Right lobe of liver (tissue), 6 donors: ENCODE data around the gene SACM1L. TPM values are rescaled to one million over a fixed set of nuclear protein-coding genes. Genes with fewer than 3 reads are reported as not detected.

Source experiments
- ATAC-seq, 4 donors: fragments of 200-7000 bp; cut with Tn5 transposase; one replicate each; pipeline ENCODE4 v1.9.1; 2020; ENCODE audit warnings: mild to moderate bottlenecking in 4 of 4, moderate library complexity in 4 of 4
- DNase-seq, 3 donors: peaks; one replicate each; pipeline ENCODE4 v3.0.0-alpha.2; 2020
- H3K27ac ChIP-seq, 3 donors: fragments of 200-600 bp; one replicate each; pipeline ENCODE4 v1.8.0; 2022
- H3K27me3 ChIP-seq, 2 donors: fragments of 200-600 bp; one replicate each; pipeline ENCODE4 v1.8.0; 2022
- H3K36me3 ChIP-seq, 4 donors: fragments of 200-600 bp; sonication (generic) in 1 of 4; one replicate each; pipeline versions ENCODE4 v1.5.1 to v1.8.0; 2017 to 2022; ENCODE audit warnings: control low read depth in 1 of 4
- H3K4me1 ChIP-seq, 4 donors: fragments of 200-600 bp; sonication (generic) in 1 of 4; one replicate each; pipeline versions ENCODE4 v1.5.1 to v1.8.0; 2017 to 2022; ENCODE audit warnings: control low read depth in 1 of 4
- H3K4me3 ChIP-seq, 3 donors: fragments of 200-600 bp; one replicate each; pipeline ENCODE4 v1.8.0; 2022
- H3K9me3 ChIP-seq, 4 donors: fragments of 200-600 bp; sonication (generic) in 1 of 4; one replicate each; pipeline versions ENCODE4 v1.5.1 to v1.8.0; 2017 to 2022; ENCODE audit warnings: control low read depth in 1 of 4
- POLR2A ChIP-seq: fragments of 450-650 bp; IDR thresholded peaks from one replicate; pipeline ENCODE4 v1.6.1; 2017; ENCODE audit warnings: antibody characterized with exemption, mild to moderate bottlenecking
- WGBS: methylation state at CpG from one replicate; pipeline ENCODE4 v1.1.6; 2018; ENCODE audit warnings: low coverage, low lambda C conversion rate; ENCODE audit not compliant: insufficient coverage; ENCODE audit errors: missing lambda C conversion rate; 5-methylcytosine and 5-hydroxymethylcytosine counted together
- intact Hi-C, 2 donors: fragments of 100-400 bp; cut with DNase I; formaldehyde crosslinking; loops; one replicate each; pipeline versions ENCODE4 v1.11.2 to v1.14.1; 2022
- long read RNA-seq: library from polyadenylated mRNA; unstranded; transcript quantifications from one replicate; pipeline ENCODE4 v2.0.0, GENCODE V29; 2019
- total RNA-seq, 6 experiments: library from RNA; depleted of rRNA in 2 of 6; stranded (reverse); fragments of >200 nt in 2 of 6; fragmentation: NEBNext Ultra II Directional in 3 of 6; extraction: Animal tissue kit (Norgen Biotek cat#: 25700) in 3 of 6; gene quantifications; one replicate each; pipeline versions ENCODE4 v1.1.0 to v1.2.4, GENCODE V29; 2016 to 2023
- TF ChIP-seq, protein P1 (sequence below), 4 donors: fragments of 200-600 bp in 3 of 4; fragments of 450-650 bp in 1 of 4; IDR thresholded peaks; one replicate each; pipeline versions ENCODE4 v1.5.1 to v1.8.0; 2016 to 2022; ENCODE audit warnings: antibody characterized with exemption in 4 of 4, mild to moderate bottlenecking in 2 of 4
- donor health status: DM: no; HTN: yes; CAD: no.
- donor health status: DM: no; HTN: no; CAD: no.
- donor health status: DM: no; HTN: no; CAD: no.
- donor health status: DM: no; HTN: yes; CAD: no.
- donor health status: DM: no; HTN: yes; CAD: no.

The SACM1L gene, protein sequence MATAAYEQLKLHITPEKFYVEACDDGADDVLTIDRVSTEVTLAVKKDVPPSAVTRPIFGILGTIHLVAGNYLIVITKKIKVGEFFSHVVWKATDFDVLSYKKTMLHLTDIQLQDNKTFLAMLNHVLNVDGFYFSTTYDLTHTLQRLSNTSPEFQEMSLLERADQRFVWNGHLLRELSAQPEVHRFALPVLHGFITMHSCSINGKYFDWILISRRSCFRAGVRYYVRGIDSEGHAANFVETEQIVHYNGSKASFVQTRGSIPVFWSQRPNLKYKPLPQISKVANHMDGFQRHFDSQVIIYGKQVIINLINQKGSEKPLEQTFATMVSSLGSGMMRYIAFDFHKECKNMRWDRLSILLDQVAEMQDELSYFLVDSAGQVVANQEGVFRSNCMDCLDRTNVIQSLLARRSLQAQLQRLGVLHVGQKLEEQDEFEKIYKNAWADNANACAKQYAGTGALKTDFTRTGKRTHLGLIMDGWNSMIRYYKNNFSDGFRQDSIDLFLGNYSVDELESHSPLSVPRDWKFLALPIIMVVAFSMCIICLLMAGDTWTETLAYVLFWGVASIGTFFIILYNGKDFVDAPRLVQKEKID
- total RNA-seq = 10 to 100 TPM; 16.8 to 23.9 (median 21.5) TPM
- long read RNA-seq, partial matches to known transcripts = 1 of 6 reads
- long read RNA-seq, other reads (novel, unspliced or antisense) = 0 of 6 reads

DNA sequence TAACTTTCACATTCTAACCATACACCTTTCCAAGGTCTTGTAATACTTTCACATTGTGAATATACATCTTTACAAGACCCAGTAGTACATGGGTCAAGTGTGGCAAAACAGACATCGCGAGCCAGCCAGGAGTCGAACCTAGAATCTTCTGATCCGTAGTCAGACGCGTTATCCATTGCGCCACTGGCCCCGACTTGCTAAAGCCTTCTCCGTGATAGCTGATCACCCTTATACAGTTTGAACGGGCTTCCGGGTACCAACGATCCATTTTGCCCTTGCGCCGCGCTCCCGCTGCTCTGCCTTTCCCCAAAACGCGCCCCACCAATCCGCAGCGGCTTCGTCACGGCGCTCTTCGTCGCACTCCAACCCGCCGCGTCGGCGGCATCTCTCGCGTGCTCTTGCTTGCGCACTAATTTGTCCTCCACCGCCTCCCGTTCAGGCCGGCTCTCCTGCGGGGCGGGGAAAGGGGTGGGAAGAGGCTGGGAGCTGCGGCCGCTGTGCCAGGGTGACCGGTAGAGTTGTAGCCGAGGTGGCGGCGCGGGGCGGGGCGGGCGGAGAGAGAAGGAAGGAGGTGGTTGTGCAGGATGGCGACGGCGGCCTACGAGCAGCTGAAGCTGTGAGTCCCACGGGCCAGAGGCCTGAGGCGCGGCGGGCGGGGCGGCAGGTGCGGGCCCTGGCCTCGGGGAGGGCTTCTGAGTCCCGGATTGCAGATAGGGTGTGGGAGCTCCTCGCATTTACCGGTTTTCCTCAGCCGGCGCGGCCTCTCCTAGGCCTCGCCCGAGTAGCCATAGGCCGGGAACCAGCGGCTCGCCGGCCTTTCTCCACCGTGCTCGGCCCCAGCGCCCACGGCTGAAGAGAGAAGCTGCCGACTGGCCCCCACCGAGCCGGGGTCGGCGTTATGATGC lies at the start of gene SACM1L:
TSS of gene SACM1L (plus strand) at position 515 of the 905 bp plus-strand sequence. CDS start at position 585, 70 bp downstream.
- no peaks in the 10 kb centered on the region for H3K36me3 ChIP-seq
- WGBS = under 1% methylated on average over 42 of the region's 81 CpGs
- H3K27me3 ChIP-seq = no peaks in the 10 kb centered on the region

DNA sequence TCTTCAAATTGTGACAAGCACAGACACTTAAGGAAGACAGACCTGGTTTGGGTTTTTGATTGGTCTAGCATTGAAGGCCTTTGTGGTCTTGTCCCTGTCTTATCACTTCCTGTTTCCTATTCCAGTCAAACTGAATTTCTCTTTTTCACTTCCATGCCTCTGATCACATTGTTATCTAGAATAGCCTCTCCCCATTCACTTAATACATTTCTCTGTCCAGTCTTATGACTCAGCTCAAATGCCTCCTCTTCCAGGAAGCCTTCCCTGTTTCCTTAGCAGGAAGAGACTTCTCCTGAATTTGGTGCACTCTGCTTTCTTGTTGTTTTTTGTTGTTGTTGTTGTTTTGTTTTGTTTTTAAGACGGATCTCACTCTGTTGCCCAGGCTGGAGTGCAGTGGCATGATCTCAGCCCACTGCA lies 49.1 kb upstream of the SACM1L start:
- Histone ChIP-seq H3K36me3 (no peaks in the 10 kb centered on the region), H3K27ac (peak overlapping the region; percentile 68 to 80 (median 78)), H3K4me3 (no peak overlapping the region), H3K9me3 (no peaks in the 10 kb centered on the region), H3K4me1 (peaks cover 0 to 85% (median 42%) of the 10 kb centered on the region in 4 donors), H3K27me3 (no peaks in the 10 kb centered on the region)
- intact Hi-C loops = no loop called here
- peak in 3 of 4 donors; percentile 4 to 39 (median 4) for ATAC-seq
- TF ChIP-seq, protein P1, sequence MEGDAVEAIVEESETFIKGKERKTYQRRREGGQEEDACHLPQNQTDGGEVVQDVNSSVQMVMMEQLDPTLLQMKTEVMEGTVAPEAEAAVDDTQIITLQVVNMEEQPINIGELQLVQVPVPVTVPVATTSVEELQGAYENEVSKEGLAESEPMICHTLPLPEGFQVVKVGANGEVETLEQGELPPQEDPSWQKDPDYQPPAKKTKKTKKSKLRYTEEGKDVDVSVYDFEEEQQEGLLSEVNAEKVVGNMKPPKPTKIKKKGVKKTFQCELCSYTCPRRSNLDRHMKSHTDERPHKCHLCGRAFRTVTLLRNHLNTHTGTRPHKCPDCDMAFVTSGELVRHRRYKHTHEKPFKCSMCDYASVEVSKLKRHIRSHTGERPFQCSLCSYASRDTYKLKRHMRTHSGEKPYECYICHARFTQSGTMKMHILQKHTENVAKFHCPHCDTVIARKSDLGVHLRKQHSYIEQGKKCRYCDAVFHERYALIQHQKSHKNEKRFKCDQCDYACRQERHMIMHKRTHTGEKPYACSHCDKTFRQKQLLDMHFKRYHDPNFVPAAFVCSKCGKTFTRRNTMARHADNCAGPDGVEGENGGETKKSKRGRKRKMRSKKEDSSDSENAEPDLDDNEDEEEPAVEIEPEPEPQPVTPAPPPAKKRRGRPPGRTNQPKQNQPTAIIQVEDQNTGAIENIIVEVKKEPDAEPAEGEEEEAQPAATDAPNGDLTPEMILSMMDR (IDR thresholded peaks at IDR 0.05) = no peak
- TF ChIP-seq POLR2A = no peak
- WGBS = 63% methylated on average over 1 of the region's 1 CpG
- DNase-seq = no peak

More for the DNA sequence above, at the start of gene SACM1L:
- Histone ChIP-seq H3K9me3 (no peaks in the 10 kb centered on the region), H3K27ac (peak within 1 kb of the TSS; percentile 71 to 87 (median 81)), H3K4me3 (peak within 1 kb of the TSS; percentile 87 to 95 (median 89)), H3K4me1 (peaks cover 0 to 23% (median 5%) of the 10 kb centered on the region in 4 donors)
- peak; percentile 87 for TF ChIP-seq POLR2A
- TF ChIP-seq, protein P1 (IDR thresholded peaks at IDR 0.05) = no peak
- DNase-seq = peak; percentile 99
- peak; percentile 93 to 97 (median 95) for ATAC-seq
- intact Hi-C loops = no loop called here

DNA sequence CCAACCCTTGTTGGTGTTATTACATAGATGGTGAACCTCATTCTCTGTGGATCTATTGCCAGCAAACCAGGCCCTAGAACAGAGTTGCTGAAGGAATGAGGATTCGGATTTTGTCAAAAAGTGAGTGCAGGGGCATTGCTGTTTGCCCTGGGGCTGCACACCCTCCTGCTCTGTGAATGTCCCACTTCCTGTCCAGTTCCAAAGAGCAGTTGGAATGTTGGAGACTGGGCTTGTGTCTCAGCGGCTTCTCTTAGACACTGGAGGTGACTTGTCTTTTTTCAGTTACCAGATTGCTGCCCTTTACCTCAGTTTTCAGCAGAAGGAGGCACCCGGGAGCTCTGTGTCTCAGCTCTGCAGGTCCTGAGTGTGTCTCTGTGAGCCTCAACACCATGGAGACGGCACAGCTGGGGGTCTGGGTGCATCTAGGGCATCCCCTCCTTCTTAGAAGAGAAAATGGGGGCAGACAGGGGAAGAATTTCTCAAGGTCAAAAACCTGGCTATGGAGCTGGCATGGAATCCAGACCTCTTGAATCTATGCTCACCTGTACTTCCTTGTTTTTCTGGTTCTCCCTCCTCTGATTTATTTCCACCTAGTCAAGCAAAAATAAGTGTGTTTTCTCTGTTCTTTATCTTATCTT lies 48.4 kb upstream of the SACM1L start:
- Histone ChIP-seq H3K27ac (peak overlapping the region; percentile 68 to 80 (median 78)), H3K36me3 (no peaks in the 10 kb centered on the region), H3K9me3 (no peaks in the 10 kb centered on the region), H3K4me1 (peaks cover 0 to 90% (median 43%) of the 10 kb centered on the region in 4 donors), H3K4me3 (no peak overlapping the region), H3K27me3 (no peaks in the 10 kb centered on the region)
- ATAC-seq (no peak), DNase-seq (no peak)
- intact Hi-C loops = no loop called here
- WGBS = 47% methylated on average over 2 of the region's 4 CpGs
- TF ChIP-seq, protein P1 (IDR thresholded peaks at IDR 0.05) = no peak

DNA sequence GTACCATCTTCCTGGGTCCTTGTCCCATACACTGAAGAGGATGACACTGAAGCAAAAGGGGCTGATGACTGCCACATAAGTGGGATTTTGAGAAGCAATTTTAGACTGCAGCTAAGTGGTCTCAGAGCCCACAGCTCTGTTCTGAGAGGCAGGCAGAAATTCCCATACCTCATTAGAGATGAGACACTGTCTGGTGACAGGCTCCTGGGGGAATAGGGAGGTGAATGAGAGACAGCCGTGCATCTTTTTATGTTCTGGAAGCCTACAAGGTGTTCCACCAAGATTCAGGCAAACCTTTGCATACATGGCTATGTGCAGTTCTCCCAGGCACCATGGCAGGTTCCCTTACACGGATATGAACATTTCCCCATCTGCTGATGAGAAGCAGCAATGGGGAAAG lies 47.4 kb upstream of the SACM1L start:
- no peaks in the 10 kb centered on the region for H3K27me3 ChIP-seq
- H3K27ac ChIP-seq = no peak overlapping the region
- intact Hi-C loops = no loop called here
- peaks cover 0 to 90% (median 43%) of the 10 kb centered on the region in 4 donors for H3K4me1 ChIP-seq
- DNase-seq = no peak
- H3K9me3 ChIP-seq = no peaks in the 10 kb centered on the region
- ATAC-seq = no peak
- TF ChIP-seq, protein P1 (IDR thresholded peaks at IDR 0.05) = no peak
- no peak for TF ChIP-seq POLR2A
- no peaks in the 10 kb centered on the region for H3K36me3 ChIP-seq
- H3K4me3 ChIP-seq = no peak overlapping the region
- 83% methylated on average over 2 of the region's 2 CpGs for WGBS
